HS-27A (cell line): ENCODE measurements around the gene COQ8A.

ENCODE experiments used
- DNase-seq: peaks from one replicate; pipeline ENCODE4 v3.0.0-alpha.2; 2012; ENCODE audit warnings: low read depth, missing footprints

The COQ8A gene

DNA sequence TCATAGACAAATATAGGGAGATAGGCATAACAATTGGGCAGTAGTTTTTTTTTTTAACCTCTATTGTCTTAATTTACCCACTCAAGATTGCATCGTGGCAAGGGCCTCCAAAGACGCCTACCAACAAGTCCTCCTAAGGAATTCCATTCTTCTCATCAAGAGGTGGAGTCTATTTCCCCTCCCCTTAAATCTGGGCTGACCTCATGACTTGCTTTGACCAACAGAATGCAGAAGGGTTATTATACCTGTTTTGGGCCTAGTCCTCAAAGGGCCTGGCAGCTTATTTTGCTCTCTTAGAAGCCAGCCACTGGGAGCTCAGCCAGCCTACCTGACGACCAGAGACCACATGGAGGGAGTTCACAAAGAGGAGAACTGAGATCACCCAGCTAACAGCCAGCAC is 92.3 kb downstream of the COQ8A start:
- DNase-seq: no peak

- no peak for DNase-seq
Measured at GRCh38 chr1:227033880-227034279, 93.8 kb downstream of the COQ8A start.

DNA sequence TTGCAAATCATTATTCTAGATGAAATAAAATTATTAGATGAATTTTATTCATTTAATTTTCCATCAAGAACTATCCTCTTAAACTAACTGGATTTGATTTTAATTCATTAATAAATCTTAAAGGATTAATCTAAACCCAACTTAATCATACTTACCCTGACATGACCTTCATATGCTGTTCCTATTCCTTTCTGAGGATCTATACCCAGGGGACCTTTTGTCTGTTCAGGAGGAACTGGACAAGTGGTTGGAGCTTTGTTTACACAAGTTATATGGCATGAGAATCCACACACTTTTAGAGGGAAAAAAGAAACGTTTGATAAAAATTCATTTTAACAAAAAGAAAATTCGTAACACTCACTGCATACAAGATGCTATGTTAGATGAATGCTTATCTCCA is 95.2 kb downstream of the COQ8A start:
- no peak for DNase-seq

DNA sequence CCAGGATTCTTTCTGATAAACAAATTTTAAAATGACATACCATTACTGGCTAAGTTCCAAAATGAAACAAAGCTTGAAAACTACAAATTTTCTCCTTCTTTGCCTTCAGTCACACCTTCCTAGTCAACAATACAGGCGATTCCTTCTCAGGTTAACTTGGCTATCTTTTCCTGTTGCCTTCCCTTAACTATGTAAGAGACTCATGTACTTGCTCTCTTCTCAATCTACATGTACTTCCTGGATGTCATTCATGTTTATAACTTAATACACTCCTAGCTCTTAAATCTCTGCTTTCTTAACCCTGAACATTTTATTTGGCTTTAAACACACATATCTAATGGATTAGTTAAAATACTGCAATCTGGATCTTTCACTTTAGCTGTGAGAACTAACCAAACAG is 97.0 kb downstream of the COQ8A start:
- no peak for DNase-seq
